B cell (primary cell): ENCODE results near the gene NIPAL3. TPM values are rescaled to one million over a fixed set of nuclear protein-coding genes. Genes with fewer than 3 reads are reported as not detected.

ENCODE experiments used
- ATAC-seq: fragments of 200-7000 bp; cut with Tn5 transposase; one replicate; pipeline ENCODE4 v1.10.0; 2021; ENCODE audit warnings: low read depth, mild to moderate bottlenecking, moderate number of reproducible peaks, moderate library complexity
- CTCF ChIA-PET: fragments of 350-600 bp; sonication (Branson Sonifier 250); formaldehyde crosslinking; loops from one replicate; lab custom pipeline; 2021; ENCODE audit warnings: antibody characterized with exemption, inconsistent platforms; lab: Charles Lee
- POLR2A ChIA-PET: fragments of 350-600 bp; sonication (Branson Sonifier 250); formaldehyde crosslinking; loops from one replicate; lab custom pipeline; 2021; ENCODE audit warnings: antibody characterized with exemption; lab: Charles Lee
- DNase-seq: peaks from one replicate; pipeline ENCODE4 v3.0.0; 2013
- H2AFZ ChIP-seq: 2 replicates; pipeline ENCODE4 v1.6.1; 2012; ENCODE audit warnings: mild to moderate bottlenecking, low read depth, low read length; ENCODE audit not compliant: insufficient read depth, poor library complexity, severe bottlenecking
- H3K27ac ChIP-seq, 2 donors: 1 replicate in 1 of 2; 2 replicates in 1 of 2; pipeline ENCODE4 v1.5.1; 2012 to 2013; ENCODE audit warnings: low read length in 2 of 2, mild to moderate bottlenecking in 2 of 2, moderate library complexity in 1 of 2
- H3K27me3 ChIP-seq, 4 experiments: fragments of 200-600 bp in 1 of 4; sonication (generic) in 1 of 4; replicated peaks in 1 of 4; 1 replicate in 2 of 4; 2 replicates in 2 of 4; pipeline versions ENCODE4 v1.6.1 to v1.7.0; 2013 to 2016; ENCODE audit warnings: low read length in 3 of 4, mild to moderate bottlenecking in 2 of 4, mixed read lengths in 1 of 4, moderate library complexity in 1 of 4; ENCODE audit not compliant: insufficient read depth in 4 of 4, control insufficient read depth in 3 of 4; ENCODE audit errors: control extremely low read depth in 1 of 4
- H3K36me3 ChIP-seq, 2 experiments: replicated peaks in 1 of 2; 1 replicate in 1 of 2; 2 replicates in 1 of 2; pipeline versions ENCODE4 v1.6.1 to v1.7.1; 2013; ENCODE audit warnings: low read length in 1 of 2; ENCODE audit not compliant: insufficient read depth in 2 of 2, control insufficient read depth in 1 of 2; ENCODE audit errors: control extremely low read depth in 1 of 2, extremely low read depth in 1 of 2
- H3K4me1 ChIP-seq, 2 donors: fragments of 200-600 bp in 1 of 2; sonication (generic) in 1 of 2; 1 replicate in 1 of 2; 2 replicates in 1 of 2; pipeline versions ENCODE4 v1.5.1 to v1.6.1; 2013 to 2017; ENCODE audit warnings: low read length in 2 of 2; ENCODE audit not compliant: control insufficient read depth in 2 of 2, insufficient read depth in 2 of 2
- H3K4me2 ChIP-seq: replicated peaks from 2 replicates; pipeline ENCODE3; 2012; ENCODE audit warnings: mild to moderate bottlenecking, low read depth, low read length; ENCODE audit not compliant: poor library complexity, severe bottlenecking
- H3K4me3 ChIP-seq, 5 experiments: fragments of 200-600 bp in 1 of 5; sonication (generic) in 1 of 5; 1 replicate in 3 of 5; 2 replicates in 2 of 5; pipeline versions ENCODE4 v1.5.1 to v1.7.0; 2011 to 2016; ENCODE audit warnings: low read length in 4 of 5, mild to moderate bottlenecking in 4 of 5, low read depth in 2 of 5, control low read depth in 1 of 5, moderate library complexity in 1 of 5; ENCODE audit not compliant: insufficient read depth in 1 of 5; ENCODE audit errors: control extremely low read depth in 1 of 5, extremely low read depth in 1 of 5
- H3K79me2 ChIP-seq: fragments of 200-600 bp; sonication (generic); one replicate; pipeline ENCODE4 v1.6.0; 2016; ENCODE audit warnings: low read length; ENCODE audit not compliant: control insufficient read depth, insufficient read depth
- H3K9ac ChIP-seq: fragments of 200-600 bp; sonication (generic); 2 replicates; pipeline ENCODE4 v1.6.1; 2017; ENCODE audit warnings: mild to moderate bottlenecking, low read length, moderate library complexity
- H3K9me3 ChIP-seq, 3 donors: one replicate each; pipeline versions ENCODE4 v1.6.1 to v1.7.1; 2013; ENCODE audit warnings: low read length in 2 of 3; ENCODE audit not compliant: control insufficient read depth in 2 of 3, insufficient read depth in 1 of 3; ENCODE audit errors: control extremely low read depth in 1 of 3
- H4K20me1 ChIP-seq: 2 replicates; pipeline ENCODE4 v1.6.0; 2012; ENCODE audit warnings: mild to moderate bottlenecking, low read length; ENCODE audit not compliant: insufficient read depth, control insufficient read depth, poor library complexity, severe bottlenecking
- H3K27ac Mint-ChIP-seq: one replicate; pipeline ENCODE4 v1.8.0; 2021; ENCODE audit warnings: mixed read lengths
- H3K27me3 Mint-ChIP-seq: one replicate; pipeline ENCODE4 v1.8.0; 2021; ENCODE audit warnings: mixed read lengths
- H3K4me1 Mint-ChIP-seq: one replicate; pipeline ENCODE4 v1.8.0; 2021; ENCODE audit warnings: mixed read lengths
- H3K4me3 Mint-ChIP-seq: one replicate; pipeline ENCODE4 v1.8.0; 2021; ENCODE audit warnings: mixed read lengths
- H3K9me3 Mint-ChIP-seq: one replicate; pipeline ENCODE4 v1.8.0; 2022; ENCODE audit warnings: mixed read lengths; ENCODE audit not compliant: insufficient read depth
- EZH2 ChIP-seq: IDR thresholded peaks from 2 replicates; pipeline ENCODE4 v1.6.1; 2012; ENCODE audit warnings: borderline replicate concordance, low read depth, mild to moderate bottlenecking, moderate library complexity, low read length; ENCODE audit not compliant: insufficient read depth, poor library complexity, severe bottlenecking
- WGBS: methylation state at CpG from one replicate; pipeline ENCODE4 v1.1.5; 2013; ENCODE audit warnings: missing lambda C conversion rate; ENCODE audit not compliant: insufficient coverage; 5-methylcytosine and 5-hydroxymethylcytosine counted together
- intact Hi-C: fragments of 100-400 bp; cut with micrococcal nuclease; formaldehyde crosslinking; loops from one replicate; pipeline ENCODE4 v1.10.0; 2022
- polyA plus RNA-seq: library from polyadenylated mRNA; depleted of rRNA; stranded (reverse); fragments of >200 nt; gene quantifications from 2 replicates; pipeline ENCODE4 v1.2.3, GENCODE V29; 2012
- total RNA-seq, 2 donors: library from RNA; stranded (reverse); fragments of 120-200 nt in 1 of 2; gene quantifications; 1 replicate in 1 of 2; 2 replicates in 1 of 2; pipeline versions ENCODE4 v1.2.3 to v1.2.4, GENCODE V29; 2013 to 2022
- TF ChIP-seq, protein P1 (sequence below): fragments of 200-600 bp; IDR thresholded peaks from one replicate; pipeline ENCODE4 v1.8.0; 2022; ENCODE audit warnings: antibody characterized with exemption, mild to moderate bottlenecking

The NIPAL3 gene
- total and polyA plus RNA-seq, 2 donors (not counting 1 experiment from before 2014, with no cell fraction given) = 23.8 to 31.6 TPM

DNA sequence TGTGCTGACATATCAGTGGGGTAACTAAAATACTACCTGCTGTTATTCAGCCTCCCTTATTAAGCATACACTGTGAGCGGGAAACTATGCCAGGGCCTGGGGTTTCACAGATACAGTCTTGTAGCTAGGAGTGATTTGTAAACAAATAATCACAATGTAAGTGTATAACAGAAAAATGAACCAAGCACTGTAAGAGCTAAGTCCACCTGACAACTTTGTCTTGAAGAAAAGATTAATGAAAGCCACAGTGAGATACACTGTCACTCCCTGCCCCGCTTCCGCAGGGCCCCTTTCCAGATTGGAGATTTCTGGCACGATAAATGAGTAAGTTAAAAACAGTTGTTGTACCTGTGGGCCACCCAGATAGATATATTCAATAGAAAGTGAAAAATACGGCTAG is 91.8 kb downstream of the NIPAL3 start:
- H3K79me2 ChIP-seq = peaks cover 91% of the 10 kb centered on the region

DNA sequence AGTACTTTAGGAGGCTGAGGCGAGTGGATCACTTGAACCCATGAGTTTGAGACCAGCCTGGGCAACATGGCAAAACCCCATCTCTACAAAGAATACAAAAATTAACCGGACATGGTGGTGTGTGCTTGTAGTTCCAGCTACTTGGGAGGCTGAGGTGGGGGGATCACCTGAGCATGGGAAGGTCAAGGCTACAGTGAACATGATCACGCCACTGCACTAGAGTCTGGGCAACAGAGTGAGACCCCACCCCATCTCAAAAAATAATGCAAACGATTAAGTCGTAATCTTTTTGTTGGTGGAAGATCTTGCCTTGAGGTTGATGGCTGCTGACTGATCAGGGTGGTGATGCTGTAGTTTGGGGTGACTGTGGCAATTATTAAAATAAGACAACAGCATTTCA is 93.3 kb downstream of the NIPAL3 start:
- H2AFZ ChIP-seq = no peak overlapping the region
- H3K79me2 ChIP-seq = peaks cover 91% of the 10 kb centered on the region
- Mint-ChIP-seq H3K27me3 (no peaks in the 10 kb centered on the region), H3K4me3 (no peak overlapping the region), H3K9me3 (no peaks in the 10 kb centered on the region), H3K27ac (no peak overlapping the region), H3K4me1 (peaks cover 43% of the 10 kb centered on the region)
- H3K27ac ChIP-seq = no peak overlapping the region
- H3K4me1 ChIP-seq = peaks cover 19 to 24% of the 10 kb centered on the region in 2 donors
- peaks cover 19% of the 10 kb centered on the region for H4K20me1 ChIP-seq
- DNase-seq (no peak), ATAC-seq (no peak)
- H3K27me3 ChIP-seq = no peaks in the 10 kb centered on the region
- intact Hi-C loops = no loop called here
- H3K4me2 ChIP-seq = no peak overlapping the region
- ChIA-PET POLR2A (interaction anchor here (0.6 kb wide), 1 partner anchor 314 kb away, joined by 6 read pairs; no protein-coding TSS in a partner anchor), CTCF (no interaction called here)
- H3K9ac ChIP-seq = no peak overlapping the region
- H3K4me3 ChIP-seq = no peak overlapping the region
- no peaks in the 10 kb centered on the region for H3K9me3 ChIP-seq
- H3K36me3 ChIP-seq = peaks cover 0 to 6% of the 10 kb centered on the region in 2 experiments
- 100% methylated on average over 1 of the region's 5 CpGs for WGBS
- TF ChIP-seq EZH2 = no peak
- TF ChIP-seq, protein P1, sequence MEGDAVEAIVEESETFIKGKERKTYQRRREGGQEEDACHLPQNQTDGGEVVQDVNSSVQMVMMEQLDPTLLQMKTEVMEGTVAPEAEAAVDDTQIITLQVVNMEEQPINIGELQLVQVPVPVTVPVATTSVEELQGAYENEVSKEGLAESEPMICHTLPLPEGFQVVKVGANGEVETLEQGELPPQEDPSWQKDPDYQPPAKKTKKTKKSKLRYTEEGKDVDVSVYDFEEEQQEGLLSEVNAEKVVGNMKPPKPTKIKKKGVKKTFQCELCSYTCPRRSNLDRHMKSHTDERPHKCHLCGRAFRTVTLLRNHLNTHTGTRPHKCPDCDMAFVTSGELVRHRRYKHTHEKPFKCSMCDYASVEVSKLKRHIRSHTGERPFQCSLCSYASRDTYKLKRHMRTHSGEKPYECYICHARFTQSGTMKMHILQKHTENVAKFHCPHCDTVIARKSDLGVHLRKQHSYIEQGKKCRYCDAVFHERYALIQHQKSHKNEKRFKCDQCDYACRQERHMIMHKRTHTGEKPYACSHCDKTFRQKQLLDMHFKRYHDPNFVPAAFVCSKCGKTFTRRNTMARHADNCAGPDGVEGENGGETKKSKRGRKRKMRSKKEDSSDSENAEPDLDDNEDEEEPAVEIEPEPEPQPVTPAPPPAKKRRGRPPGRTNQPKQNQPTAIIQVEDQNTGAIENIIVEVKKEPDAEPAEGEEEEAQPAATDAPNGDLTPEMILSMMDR = no peak

More for the DNA sequence above, 91.8 kb downstream of the NIPAL3 start:
- CTCF ChIA-PET = no interaction called here
- no peak for ATAC-seq
- WGBS = 100% methylated on average over 1 of the region's 5 CpGs
- Histone ChIP-seq H3K4me2 (no peak overlapping the region), H3K4me1 (peaks cover 26 to 29% of the 10 kb centered on the region in 2 donors), H3K9me3 (no peaks in the 10 kb centered on the region), H4K20me1 (peaks cover 16% of the 10 kb centered on the region), H3K9ac (no peak overlapping the region), H2AFZ (no peak overlapping the region), H3K27me3 (no peaks in the 10 kb centered on the region), H3K36me3 (peaks cover 0 to 4% of the 10 kb centered on the region in 2 experiments), H3K4me3 (no peak overlapping the region), H3K27ac (peak overlapping the region in 1 of 2 donors; percentile 45)
- Mint-ChIP-seq H3K27ac (peak overlapping the region; percentile 8), H3K4me1 (peaks cover 46% of the 10 kb centered on the region), H3K9me3 (no peaks in the 10 kb centered on the region), H3K27me3 (no peaks in the 10 kb centered on the region), H3K4me3 (peak overlapping the region; percentile 17)
- DNase-seq = no peak
- no peak for TF ChIP-seq EZH2
- TF ChIP-seq, protein P1 = no peak
- intact Hi-C loops = no loop called here
- POLR2A ChIA-PET = no interaction called here
